Measurements from ENCODE around the gene ERMARD.

ERMARD gene

DNA sequence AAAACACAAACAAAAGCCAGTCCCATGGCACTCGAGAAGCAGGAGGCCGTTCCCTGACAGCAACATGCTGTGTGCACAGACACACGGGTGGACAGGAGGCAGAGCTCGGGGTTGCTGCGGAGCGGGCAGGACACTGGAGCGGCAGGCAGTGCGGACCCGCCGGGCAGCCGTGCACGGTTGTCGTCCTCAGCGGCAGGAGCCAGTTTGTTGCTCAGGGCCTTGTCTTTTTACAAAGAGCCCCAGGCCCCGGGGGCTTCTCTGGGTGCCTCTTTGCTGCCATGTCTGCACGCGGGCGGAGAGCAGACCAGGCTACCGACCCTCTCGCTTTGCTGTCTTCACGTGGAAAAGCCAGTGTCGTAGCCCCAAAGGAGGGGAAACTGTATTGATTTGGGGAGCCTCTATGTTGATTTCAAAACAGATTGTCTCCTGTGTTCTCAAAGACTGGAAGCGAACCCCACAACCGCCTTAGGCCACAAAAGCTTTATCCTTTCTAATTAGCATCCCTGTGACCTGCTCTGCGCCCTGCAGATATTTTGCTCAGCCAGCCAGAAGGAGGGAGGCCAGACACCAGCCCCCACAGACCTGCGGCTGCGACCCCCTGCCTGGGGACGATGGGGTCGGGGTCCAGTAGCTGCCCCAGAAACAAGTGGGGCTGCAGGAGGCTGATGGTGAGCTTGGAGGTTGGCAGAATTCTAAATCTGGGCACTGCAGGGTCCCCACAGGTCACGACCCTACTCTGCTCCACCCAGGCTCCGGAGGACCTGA lies 50.2 kb downstream of the ERMARD start:
- H3K4me1 ChIP-seq (ENCODE audit: control insufficient read depth, insufficient read depth, low read length), result no peaks in the 10 kb centered on the region
- no peak overlapping the region for H3K9ac ChIP-seq (ENCODE audit: low read length)
- H3K4me3 ChIP-seq (ENCODE audit: low read length), result no peak overlapping the region
- no peaks in the 10 kb centered on the region for H3K27me3 ChIP-seq (ENCODE audit: control insufficient read depth, insufficient read depth, low read length)
- H3K36me3 ChIP-seq (ENCODE audit: control insufficient read depth, insufficient read depth, low read length), result no peaks in the 10 kb centered on the region
- no peak overlapping the region for H3K27ac ChIP-seq (ENCODE audit: low read depth, low read length)

DNA sequence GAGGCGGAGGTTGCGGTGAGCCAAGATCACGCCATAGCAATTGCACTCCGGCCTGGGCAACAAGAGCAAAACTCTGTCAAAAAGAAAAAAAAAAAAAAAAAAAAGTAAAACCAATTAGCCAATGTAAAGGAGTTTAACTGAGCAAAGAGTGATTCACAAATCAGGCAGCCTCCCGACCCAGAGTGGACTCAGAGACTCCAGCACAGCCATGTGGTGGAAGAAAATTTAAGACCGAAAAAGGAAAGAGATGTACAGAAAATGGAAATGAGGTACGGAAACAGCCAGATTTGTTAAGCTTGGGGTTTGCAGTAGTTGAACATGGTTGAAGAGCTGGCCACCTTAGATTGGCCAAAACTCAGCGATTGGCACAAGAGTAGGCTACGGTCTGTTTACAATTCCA lies 51.4 kb downstream of the ERMARD start:
- Histone ChIP-seq H3K4me3 (ENCODE audit: low read length) (no peak overlapping the region), H3K4me1 (ENCODE audit: control insufficient read depth, insufficient read depth, low read length) (no peaks in the 10 kb centered on the region), H3K36me3 (ENCODE audit: control insufficient read depth, insufficient read depth, low read length) (no peaks in the 10 kb centered on the region), H3K9ac (ENCODE audit: low read length) (no peak overlapping the region), H3K27ac (ENCODE audit: low read depth, low read length) (no peak overlapping the region), H3K27me3 (ENCODE audit: control insufficient read depth, insufficient read depth, low read length) (no peaks in the 10 kb centered on the region)

DNA sequence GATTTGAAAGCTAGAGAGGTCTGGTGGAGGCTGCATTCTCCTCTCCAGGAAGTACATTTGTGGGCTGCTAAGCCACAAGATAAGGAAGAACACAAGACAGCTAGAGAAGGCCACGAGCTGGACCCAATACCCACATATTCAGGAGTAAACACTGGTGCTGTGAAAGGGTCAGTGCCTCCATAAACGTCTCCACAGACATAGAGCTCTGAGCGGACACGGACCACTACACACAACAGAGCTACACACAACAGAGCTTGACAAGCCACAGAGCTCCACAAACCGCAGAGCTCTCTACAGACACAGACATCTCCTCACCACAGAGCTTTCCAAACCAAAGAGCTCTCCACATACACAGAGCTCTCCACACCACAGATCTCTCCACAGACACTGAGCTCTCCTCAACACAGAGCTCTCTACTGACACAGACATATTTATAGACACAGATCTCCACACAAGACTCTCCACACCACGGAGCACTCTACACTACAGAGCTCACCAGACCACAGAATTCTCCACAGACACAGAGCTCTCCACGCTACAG lies 51.9 kb downstream of the ERMARD start:
- Histone ChIP-seq H3K27me3 (ENCODE audit: control insufficient read depth, insufficient read depth, low read length) (no peaks in the 10 kb centered on the region), H3K4me1 (ENCODE audit: control insufficient read depth, insufficient read depth, low read length) (no peaks in the 10 kb centered on the region), H3K4me3 (ENCODE audit: low read length) (no peak overlapping the region), H3K36me3 (ENCODE audit: control insufficient read depth, insufficient read depth, low read length) (no peaks in the 10 kb centered on the region), H3K27ac (ENCODE audit: low read depth, low read length) (no peak overlapping the region), H3K9ac (ENCODE audit: low read length) (no peak overlapping the region)

DNA sequence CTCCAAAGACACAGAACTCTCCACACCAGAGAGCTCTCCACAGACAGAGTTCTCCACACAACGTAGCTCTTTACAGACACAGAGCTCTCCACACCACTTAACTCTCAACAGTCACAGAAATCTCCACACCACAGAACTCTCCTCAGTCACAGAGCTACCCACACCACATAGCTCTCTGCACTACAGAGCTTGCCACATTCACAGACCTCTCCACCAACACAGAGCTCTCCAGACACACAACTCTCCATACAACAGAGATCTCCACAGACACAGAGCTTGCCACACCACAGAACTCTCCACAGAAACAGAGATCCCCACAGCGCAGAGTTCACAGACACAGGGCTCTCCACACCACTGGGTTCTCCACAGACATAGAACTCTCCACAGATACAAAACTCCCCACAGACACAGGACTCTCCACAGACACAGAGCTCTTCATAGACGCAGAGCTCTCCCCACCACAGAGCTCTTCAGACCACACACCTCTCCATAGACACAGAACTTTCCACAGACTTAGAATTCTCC lies 52.5 kb downstream of the ERMARD start:
- H3K27me3 ChIP-seq (ENCODE audit: control insufficient read depth, insufficient read depth, low read length), result no peaks in the 10 kb centered on the region
- H3K27ac ChIP-seq (ENCODE audit: low read depth, low read length), result no peak overlapping the region
- no peak overlapping the region for H3K4me3 ChIP-seq (ENCODE audit: low read length)
- no peak overlapping the region for H3K9ac ChIP-seq (ENCODE audit: low read length)
- H3K4me1 ChIP-seq (ENCODE audit: control insufficient read depth, insufficient read depth, low read length), result no peaks in the 10 kb centered on the region
- H3K36me3 ChIP-seq (ENCODE audit: control insufficient read depth, insufficient read depth, low read length), result no peaks in the 10 kb centered on the region

- Histone ChIP-seq H3K4me3 (ENCODE audit: low read length) (no peak overlapping the region), H3K27me3 (ENCODE audit: control insufficient read depth, insufficient read depth, low read length) (no peaks in the 10 kb centered on the region), H3K36me3 (ENCODE audit: control insufficient read depth, insufficient read depth, low read length) (no peaks in the 10 kb centered on the region), H3K27ac (ENCODE audit: low read depth, low read length) (no peak overlapping the region), H3K4me1 (ENCODE audit: control insufficient read depth, insufficient read depth, low read length) (no peaks in the 10 kb centered on the region), H3K9ac (ENCODE audit: low read length) (no peak overlapping the region)
Observed at GRCh38 chr6:169804427-169804826, 53.0 kb downstream of the ERMARD start.

- Histone ChIP-seq H3K4me3 (ENCODE audit: low read length) (no peak overlapping the region), H3K27me3 (ENCODE audit: control insufficient read depth, insufficient read depth, low read length) (no peaks in the 10 kb centered on the region), H3K4me1 (ENCODE audit: control insufficient read depth, insufficient read depth, low read length) (no peaks in the 10 kb centered on the region), H3K27ac (ENCODE audit: low read depth, low read length) (no peak overlapping the region), H3K9ac (ENCODE audit: low read length) (no peak overlapping the region), H3K36me3 (ENCODE audit: control insufficient read depth, insufficient read depth, low read length) (no peaks in the 10 kb centered on the region)
Observed at GRCh38 chr6:169805242-169805838, 53.9 kb downstream of the ERMARD start.

DNA sequence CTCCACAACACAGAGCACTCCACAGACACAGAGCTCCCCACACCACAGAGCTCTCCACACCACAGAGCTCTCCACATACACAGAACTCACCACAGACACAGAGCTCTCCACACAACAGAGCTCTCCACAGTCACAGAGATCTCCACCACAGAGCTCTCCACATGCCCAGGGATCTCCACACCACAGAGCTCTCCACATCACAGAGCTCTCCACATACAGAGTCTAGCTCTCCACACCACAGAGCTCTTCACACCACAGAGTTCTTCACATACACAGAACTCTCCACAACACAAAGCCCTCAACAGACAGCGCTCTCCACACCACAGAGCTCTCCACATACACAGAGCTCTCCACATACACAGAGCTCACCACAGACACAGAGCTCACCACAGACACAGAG lies 55.3 kb downstream of the ERMARD start:
- H3K36me3 ChIP-seq (ENCODE audit: control insufficient read depth, insufficient read depth, low read length), result no peaks in the 10 kb centered on the region
- no peak overlapping the region for H3K9ac ChIP-seq (ENCODE audit: low read length)
- no peak overlapping the region for H3K4me3 ChIP-seq (ENCODE audit: low read length)
- no peaks in the 10 kb centered on the region for H3K4me1 ChIP-seq (ENCODE audit: control insufficient read depth, insufficient read depth, low read length)
- no peaks in the 10 kb centered on the region for H3K27me3 ChIP-seq (ENCODE audit: control insufficient read depth, insufficient read depth, low read length)
- H3K27ac ChIP-seq (ENCODE audit: low read depth, low read length), result no peak overlapping the region

DNA sequence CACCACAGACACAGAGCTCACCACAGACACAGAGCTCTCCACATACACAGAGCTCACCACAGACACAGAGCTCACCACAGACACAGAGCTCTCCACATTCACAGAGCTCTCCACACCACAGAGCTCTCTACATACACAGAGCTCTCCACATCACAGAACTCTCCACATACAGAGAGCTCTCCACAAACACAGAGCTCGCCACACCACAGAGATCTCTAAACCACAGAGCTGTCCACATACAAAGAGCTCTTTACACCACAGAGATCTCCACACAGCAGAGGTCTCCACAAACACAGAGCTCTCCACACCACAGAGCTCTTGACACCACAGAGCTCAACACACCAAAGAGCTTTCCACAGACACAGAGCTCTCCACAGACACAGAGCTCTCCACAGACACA lies 55.8 kb downstream of the ERMARD start:
- no peaks in the 10 kb centered on the region for H3K36me3 ChIP-seq (ENCODE audit: control insufficient read depth, insufficient read depth, low read length)
- no peaks in the 10 kb centered on the region for H3K27me3 ChIP-seq (ENCODE audit: control insufficient read depth, insufficient read depth, low read length)
- no peak overlapping the region for H3K27ac ChIP-seq (ENCODE audit: low read depth, low read length)
- H3K4me1 ChIP-seq (ENCODE audit: control insufficient read depth, insufficient read depth, low read length), result no peaks in the 10 kb centered on the region
- H3K9ac ChIP-seq (ENCODE audit: low read length), result no peak overlapping the region
- no peak overlapping the region for H3K4me3 ChIP-seq (ENCODE audit: low read length)

DNA sequence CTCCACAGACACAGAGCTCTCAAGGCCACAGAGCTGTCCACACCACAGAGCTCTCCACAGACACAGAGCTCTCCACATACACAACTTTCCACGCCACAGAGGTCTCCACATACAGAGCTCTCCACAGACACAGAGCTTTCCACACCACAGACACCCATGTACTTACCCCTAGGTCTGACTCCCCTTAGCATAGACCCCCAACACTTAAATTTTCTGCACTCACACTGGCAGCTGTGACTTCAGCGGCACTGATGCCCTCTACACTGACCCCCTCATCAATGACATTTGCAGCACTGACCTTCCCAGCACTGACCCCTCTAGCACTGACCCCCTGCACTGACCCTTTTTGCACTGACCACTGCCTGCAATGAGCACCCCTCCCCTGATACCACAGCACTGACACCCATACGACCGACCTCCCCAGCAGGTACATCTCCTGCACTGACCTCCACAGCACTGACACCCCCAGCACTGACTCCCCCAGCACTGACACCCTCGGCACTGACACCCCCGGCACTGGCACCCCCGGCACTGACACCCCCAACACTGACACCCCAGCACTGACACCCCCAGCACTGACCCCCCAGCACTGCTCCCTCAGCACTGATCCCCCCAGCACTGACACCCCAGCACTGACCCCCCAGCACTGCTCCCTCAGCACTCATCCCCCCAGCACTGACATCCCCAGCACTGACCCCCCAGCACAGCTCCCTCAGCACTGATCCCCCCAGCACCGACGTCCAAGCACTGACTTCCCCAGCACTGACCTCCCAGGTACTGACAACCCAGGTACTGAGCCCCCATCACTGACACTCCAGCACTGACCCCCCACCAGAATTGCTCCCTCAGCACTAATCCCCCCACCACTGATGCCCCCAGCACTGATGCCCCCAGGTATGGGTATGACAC lies 56.5 kb downstream of the ERMARD start:
- Histone ChIP-seq H3K4me1 (ENCODE audit: control insufficient read depth, insufficient read depth, low read length) (no peaks in the 10 kb centered on the region), H3K4me3 (ENCODE audit: low read length) (no peak overlapping the region), H3K36me3 (ENCODE audit: control insufficient read depth, insufficient read depth, low read length) (no peaks in the 10 kb centered on the region), H3K27ac (ENCODE audit: low read depth, low read length) (no peak overlapping the region), H3K9ac (ENCODE audit: low read length) (no peak overlapping the region), H3K27me3 (ENCODE audit: control insufficient read depth, insufficient read depth, low read length) (no peaks in the 10 kb centered on the region)

GRCh38 chr6:169808608-169808967 lies 57.2 kb downstream of the ERMARD start:
- H3K27me3 ChIP-seq (ENCODE audit: control insufficient read depth, insufficient read depth, low read length), result no peaks in the 10 kb centered on the region
- no peaks in the 10 kb centered on the region for H3K4me1 ChIP-seq (ENCODE audit: control insufficient read depth, insufficient read depth, low read length)
- no peaks in the 10 kb centered on the region for H3K36me3 ChIP-seq (ENCODE audit: control insufficient read depth, insufficient read depth, low read length)
- H3K9ac ChIP-seq (ENCODE audit: low read length), result no peak overlapping the region
- H3K27ac ChIP-seq (ENCODE audit: low read depth, low read length), result no peak overlapping the region
- no peak overlapping the region for H3K4me3 ChIP-seq (ENCODE audit: low read length)

DNA sequence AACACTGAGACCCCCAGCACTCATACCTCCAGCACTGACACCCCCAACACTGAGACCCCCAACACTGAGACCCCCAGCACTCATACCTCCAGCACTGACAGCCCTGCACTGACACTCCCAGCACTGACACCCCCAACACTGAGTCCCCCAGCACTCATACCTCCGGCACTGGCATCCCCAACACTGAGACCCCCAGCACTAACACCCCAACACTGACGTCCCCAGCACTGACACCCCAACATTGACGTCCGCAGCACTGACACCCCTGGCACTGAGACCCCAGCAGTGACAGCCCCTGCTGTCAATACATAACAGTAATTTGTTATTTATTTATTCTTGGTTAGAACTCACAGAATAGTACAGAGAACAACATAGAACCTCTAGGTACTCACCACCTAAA lies 58.0 kb downstream of the ERMARD start:
- Histone ChIP-seq H3K9ac (ENCODE audit: low read length) (no peak overlapping the region), H3K27ac (ENCODE audit: low read depth, low read length) (no peak overlapping the region), H3K4me3 (ENCODE audit: low read length) (no peak overlapping the region)

More for the DNA sequence above, 58.0 kb downstream of the ERMARD start:
- H3K4me1 ChIP-seq (ENCODE audit: control insufficient read depth, insufficient read depth, low read length), result no peaks in the 10 kb centered on the region
- H3K27me3 ChIP-seq (ENCODE audit: control insufficient read depth, insufficient read depth, low read length), result no peaks in the 10 kb centered on the region
- no peaks in the 10 kb centered on the region for H3K36me3 ChIP-seq (ENCODE audit: control insufficient read depth, insufficient read depth, low read length)
